Thoracic aorta (tissue), 2 donors: ENCODE data around the gene AICDA. TPM values are rescaled to one million over a fixed set of nuclear protein-coding genes. Genes with fewer than 3 reads are reported as not detected.
"Not testable (repeated sequence)": the region's sequence is repeated elsewhere in the genome, so short reads cannot be mapped to it uniquely, and the experiment has no call there.

Experiments used
- ATAC-seq: fragments of 150-250 bp; one replicate; pipeline ENCODE4 v1.8.0; 2017; ENCODE audit warnings: low read depth; ENCODE audit not compliant: insufficient number of reproducible peaks, low FRiP score
- DNase-seq: peaks from one replicate; pipeline ENCODE4 v3.0.0-alpha.2; 2020; ENCODE audit warnings: low spot score
- H3K27ac ChIP-seq, 2 donors: fragments of 200-600 bp; sonication (generic); 1 replicate in 1 of 2; 2 replicates in 1 of 2; pipeline ENCODE4 v1.5.1; 2016; ENCODE audit warnings: mild to moderate bottlenecking in 2 of 2, moderate library complexity in 2 of 2
- H3K27me3 ChIP-seq: fragments of 200-600 bp; sonication (generic); replicated peaks from 2 replicates; pipeline ENCODE4 v1.6.0; 2016; ENCODE audit warnings: mild to moderate bottlenecking; ENCODE audit not compliant: insufficient read depth
- H3K36me3 ChIP-seq: fragments of 200-600 bp; sonication (generic); one replicate; pipeline ENCODE4 v1.5.1; 2016
- H3K4me1 ChIP-seq, 2 donors: fragments of 200-600 bp; sonication (generic); 1 replicate in 1 of 2; 2 replicates in 1 of 2; pipeline versions ENCODE4 v1.5.1 to v1.6.0; 2016; ENCODE audit warnings: low read depth in 2 of 2, mild to moderate bottlenecking in 1 of 2; ENCODE audit not compliant: control insufficient read depth in 1 of 2
- H3K4me3 ChIP-seq: fragments of 200-600 bp; sonication (generic); 2 replicates; pipeline ENCODE4 v1.5.1; 2016; ENCODE audit warnings: mild to moderate bottlenecking
- H3K9me3 ChIP-seq: fragments of 200-600 bp; sonication (generic); 2 replicates; pipeline ENCODE4 v1.5.1; 2016
- total RNA-seq, 2 donors: library from RNA; depleted of rRNA; stranded (reverse); fragments of >200 nt; gene quantifications; one replicate each; pipeline versions ENCODE4 v1.1.0 to v1.2.3, GENCODE V29; 2016
- TF ChIP-seq, protein P1 (sequence below): fragments of 200-600 bp; sonication (generic); IDR thresholded peaks from one replicate; pipeline ENCODE4 v1.5.1; 2019; ENCODE audit warnings: antibody characterized with exemption

The AICDA gene
- total RNA-seq, 2 donors from 2014 or later = not detected

DNA sequence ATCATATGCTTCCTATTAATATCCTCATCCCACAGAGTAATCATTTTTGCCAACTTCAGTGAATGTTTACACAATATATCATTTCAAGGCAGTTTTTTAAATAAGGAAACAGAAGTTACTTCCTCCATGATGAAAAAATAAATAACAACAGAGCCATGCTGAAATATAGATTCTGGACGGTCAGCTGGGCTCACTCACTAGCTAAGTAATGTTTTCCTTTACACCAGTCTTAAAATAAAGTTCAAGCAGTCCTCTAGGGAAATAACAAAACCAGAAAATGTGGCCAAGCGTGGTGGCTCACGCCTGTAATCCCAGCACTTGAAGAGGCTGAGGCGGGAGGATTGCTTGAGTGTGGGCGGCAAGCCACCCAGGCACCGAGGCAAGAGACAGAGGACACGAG, 28.7 kb downstream of the AICDA start:
- no peaks in the 10 kb centered on the region for H3K36me3 ChIP-seq
- H3K4me3 ChIP-seq = no peak overlapping the region
- DNase-seq = no peak
- no peaks in the 10 kb centered on the region for H3K27me3 ChIP-seq
- no peak overlapping the region for H3K27ac ChIP-seq
- H3K4me1 ChIP-seq = no peaks in the 10 kb centered on the region
- TF ChIP-seq, protein P1, sequence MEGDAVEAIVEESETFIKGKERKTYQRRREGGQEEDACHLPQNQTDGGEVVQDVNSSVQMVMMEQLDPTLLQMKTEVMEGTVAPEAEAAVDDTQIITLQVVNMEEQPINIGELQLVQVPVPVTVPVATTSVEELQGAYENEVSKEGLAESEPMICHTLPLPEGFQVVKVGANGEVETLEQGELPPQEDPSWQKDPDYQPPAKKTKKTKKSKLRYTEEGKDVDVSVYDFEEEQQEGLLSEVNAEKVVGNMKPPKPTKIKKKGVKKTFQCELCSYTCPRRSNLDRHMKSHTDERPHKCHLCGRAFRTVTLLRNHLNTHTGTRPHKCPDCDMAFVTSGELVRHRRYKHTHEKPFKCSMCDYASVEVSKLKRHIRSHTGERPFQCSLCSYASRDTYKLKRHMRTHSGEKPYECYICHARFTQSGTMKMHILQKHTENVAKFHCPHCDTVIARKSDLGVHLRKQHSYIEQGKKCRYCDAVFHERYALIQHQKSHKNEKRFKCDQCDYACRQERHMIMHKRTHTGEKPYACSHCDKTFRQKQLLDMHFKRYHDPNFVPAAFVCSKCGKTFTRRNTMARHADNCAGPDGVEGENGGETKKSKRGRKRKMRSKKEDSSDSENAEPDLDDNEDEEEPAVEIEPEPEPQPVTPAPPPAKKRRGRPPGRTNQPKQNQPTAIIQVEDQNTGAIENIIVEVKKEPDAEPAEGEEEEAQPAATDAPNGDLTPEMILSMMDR = no peak
- H3K9me3 ChIP-seq = no peaks in the 10 kb centered on the region
- no peak for ATAC-seq

DNA sequence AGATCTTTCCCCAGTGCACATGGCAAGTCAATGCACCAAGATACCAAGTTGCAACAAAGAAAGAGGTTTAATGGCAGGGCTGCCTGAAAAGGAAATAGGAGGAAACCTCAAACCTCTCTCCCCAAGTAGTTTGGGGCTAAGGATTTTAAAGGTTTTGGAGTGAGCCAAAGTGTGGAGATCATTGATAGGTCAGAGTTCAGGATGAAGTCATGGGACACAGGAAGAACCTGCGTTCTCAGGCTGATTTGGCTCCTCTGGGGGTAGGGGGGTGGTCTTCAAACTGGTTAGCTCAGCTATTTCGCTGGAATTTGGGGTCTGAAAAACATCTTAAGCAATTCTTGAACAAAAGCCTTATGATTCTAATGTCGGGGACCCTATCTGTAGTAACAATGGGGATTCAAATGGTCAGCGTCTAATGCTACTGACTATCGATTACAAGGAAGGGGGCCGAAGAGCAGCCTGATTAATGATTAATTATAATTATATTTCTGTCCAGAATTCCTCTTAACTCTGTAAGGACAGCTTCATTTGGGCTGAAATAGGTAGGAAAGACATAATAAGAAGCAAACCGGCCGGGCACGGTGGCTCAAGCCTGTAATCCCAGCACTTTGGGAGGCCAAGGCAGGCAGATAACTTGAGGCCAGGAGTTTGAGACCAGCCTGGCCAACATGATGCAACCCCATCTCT, 31.4 kb downstream of the AICDA start:
- ATAC-seq (no peak), DNase-seq (no peak)
- peaks cover 5% of the 10 kb centered on the region for H3K27me3 ChIP-seq
- H3K4me1 ChIP-seq = no peaks in the 10 kb centered on the region
- TF ChIP-seq, protein P1 = no peak
- H3K4me3 ChIP-seq = no peak overlapping the region
- H3K27ac ChIP-seq = no peak overlapping the region
- no peaks in the 10 kb centered on the region for H3K36me3 ChIP-seq
- H3K9me3 ChIP-seq = no peaks in the 10 kb centered on the region

DNA sequence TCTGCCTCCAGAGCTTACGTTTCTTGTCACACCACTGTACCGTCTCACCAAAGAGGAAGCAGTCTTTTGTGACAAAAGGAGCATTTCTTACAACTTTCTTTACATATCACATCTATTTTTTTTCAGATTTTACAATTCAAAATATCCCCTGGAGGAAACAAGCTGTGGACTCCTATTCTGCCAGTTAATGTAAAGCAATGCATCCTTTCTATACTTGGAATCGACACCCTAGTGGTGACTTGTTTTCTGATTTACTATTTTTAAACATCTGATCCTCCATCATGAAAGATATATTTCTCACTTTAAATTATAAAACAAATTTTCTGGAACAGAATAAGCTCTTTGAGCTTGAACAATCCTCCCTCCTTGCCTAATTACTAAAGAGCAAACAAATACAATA, 34.8 kb downstream of the AICDA start:
- no peaks in the 10 kb centered on the region for H3K36me3 ChIP-seq
- no peak for DNase-seq
- H3K27me3 ChIP-seq = peaks cover 5% of the 10 kb centered on the region
- no peak overlapping the region for H3K27ac ChIP-seq
- TF ChIP-seq, protein P1 = no peak
- no peaks in the 10 kb centered on the region for H3K9me3 ChIP-seq
- no peak for ATAC-seq
- H3K4me1 ChIP-seq = no peaks in the 10 kb centered on the region
- no peak overlapping the region for H3K4me3 ChIP-seq

DNA sequence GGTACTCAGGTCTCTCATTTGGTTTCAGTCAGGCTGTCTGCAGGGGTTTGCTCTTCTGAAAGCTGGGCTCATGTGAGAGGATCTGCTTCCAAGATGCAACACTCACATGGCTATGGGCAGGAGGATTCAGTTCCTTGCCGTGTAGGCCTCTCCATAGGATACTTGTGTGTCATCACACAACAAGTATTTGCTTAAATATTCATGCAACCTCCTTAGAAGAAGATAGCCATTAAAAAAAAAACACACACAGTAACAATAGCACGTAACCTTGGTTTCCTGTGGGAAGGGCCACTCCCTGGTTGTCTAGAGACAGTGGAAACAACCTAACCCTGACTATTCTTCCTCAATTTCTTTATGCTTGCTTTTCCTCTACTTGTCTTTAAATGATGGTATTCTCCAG, 40.2 kb downstream of the AICDA start:
- Histone ChIP-seq H3K9me3 (no peaks in the 10 kb centered on the region), H3K36me3 (no peaks in the 10 kb centered on the region), H3K27me3 (peaks cover 5% of the 10 kb centered on the region), H3K27ac (no peak overlapping the region), H3K4me1 (no peaks in the 10 kb centered on the region), H3K4me3 (no peak overlapping the region)
- ATAC-seq (no peak), DNase-seq (no peak)
- TF ChIP-seq, protein P1 = no peak

DNA sequence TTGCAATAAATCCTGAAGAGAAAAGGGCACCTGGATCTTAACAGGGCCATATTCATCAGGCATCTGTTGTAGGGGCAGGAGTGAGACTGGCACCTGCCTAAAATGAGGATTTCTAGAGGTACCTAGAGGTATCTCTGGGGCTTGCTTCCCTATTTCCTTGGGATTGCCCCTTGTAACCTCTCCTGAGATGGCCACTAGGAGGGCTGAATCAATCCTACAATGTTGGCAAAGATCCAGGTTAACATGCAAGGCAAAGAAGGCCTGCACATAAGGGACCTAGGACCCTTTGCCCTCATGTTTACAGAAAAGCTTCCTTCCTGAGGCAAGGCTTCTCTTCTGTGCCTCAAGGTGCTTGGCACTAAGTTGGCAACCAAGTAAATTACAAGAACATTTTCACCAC, 46.1 kb downstream of the AICDA start:
- H3K9me3 ChIP-seq = peaks cover 6% of the 10 kb centered on the region
- H3K27me3 ChIP-seq = no peaks in the 10 kb centered on the region
- DNase-seq (no peak), ATAC-seq (no peak)
- H3K27ac ChIP-seq = no peak overlapping the region
- H3K4me1 ChIP-seq = no peaks in the 10 kb centered on the region
- TF ChIP-seq, protein P1 = no peak
- H3K4me3 ChIP-seq = no peak overlapping the region
- no peaks in the 10 kb centered on the region for H3K36me3 ChIP-seq

DNA sequence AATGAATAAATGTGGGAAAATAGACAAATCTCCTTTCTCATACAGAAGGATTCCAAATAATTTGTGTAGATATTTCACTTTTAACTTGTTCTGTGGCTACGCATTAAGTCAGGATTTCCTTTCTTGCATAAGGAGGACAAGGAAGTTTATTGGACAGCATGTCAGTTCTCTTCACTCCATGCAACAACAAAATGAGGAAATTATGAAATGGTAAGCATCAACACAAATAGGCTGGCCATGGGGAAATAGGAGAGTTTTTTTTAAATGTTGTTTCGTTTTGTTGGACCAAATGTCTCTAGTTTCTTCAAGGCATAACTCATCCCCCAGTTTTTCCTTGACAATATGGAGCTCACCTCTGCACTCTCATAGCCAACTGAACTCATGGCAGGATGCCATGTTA, 46.6 kb downstream of the AICDA start:
- not testable (repeated sequence) for H3K4me3 ChIP-seq, DNase-seq, H3K9me3 ChIP-seq, H3K4me1 ChIP-seq, H3K27me3 ChIP-seq, H3K36me3 ChIP-seq, ATAC-seq, H3K27ac ChIP-seq
